NCI-H1105 (cell line): Measurements from ENCODE around the gene GATAD2A.

Source experiments
- DNase-seq: peaks from one replicate; lab custom pipeline; 2025; lab: John Stamatoyannopoulos, UW

The GATAD2A gene

DNA sequence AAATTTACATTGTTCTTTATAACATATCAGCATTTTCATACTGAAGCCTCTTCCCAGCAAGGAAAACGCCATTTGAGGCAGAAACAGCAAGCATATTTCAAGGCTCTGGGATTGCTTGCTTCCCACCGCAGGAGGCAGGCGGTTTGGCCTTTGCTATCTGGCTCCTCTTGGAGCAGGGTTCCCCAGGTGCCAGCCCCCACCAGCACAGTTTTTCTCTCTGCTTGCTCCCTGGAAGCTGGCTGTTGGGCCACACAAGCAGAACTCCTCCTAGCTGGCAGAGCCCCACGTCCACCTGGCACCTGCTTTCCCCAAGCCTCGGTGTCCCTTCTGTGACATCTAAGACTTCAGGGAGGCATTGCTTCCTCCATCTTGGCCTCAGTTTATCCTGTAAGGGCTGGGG, 16.7 kb downstream of the GATAD2A start:
- DNase-seq: no peak

GRCh38 chr19:19423322-19423721, 17.8 kb downstream of the GATAD2A start:
- no peak for DNase-seq

GRCh38 chr19:19425170-19425875, 19.8 kb downstream of the GATAD2A start:
- no peak for DNase-seq

DNA sequence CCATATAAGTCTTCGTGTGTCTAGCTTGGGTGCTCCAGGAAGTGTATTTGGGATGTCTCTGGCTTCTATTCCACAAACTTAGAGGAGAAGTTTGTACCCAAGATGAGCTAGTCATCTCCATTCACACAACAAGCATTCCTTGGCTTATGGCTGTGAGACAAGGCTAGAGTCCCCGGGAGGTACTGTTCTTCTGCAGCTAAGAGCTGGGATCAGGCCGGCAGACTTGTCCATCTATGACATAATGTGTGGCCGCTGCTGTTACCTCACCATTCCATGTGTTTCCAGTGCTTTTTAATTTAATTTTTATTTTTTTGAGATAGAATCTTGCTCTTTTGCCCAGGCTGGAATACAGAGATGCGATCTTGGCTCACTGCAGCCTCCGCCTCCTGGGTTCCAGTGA, 20.7 kb downstream of the GATAD2A start:
- DNase-seq: no peak

GRCh38 chr19:19426799-19427198, 21.3 kb downstream of the GATAD2A start:
- no peak for DNase-seq

DNA sequence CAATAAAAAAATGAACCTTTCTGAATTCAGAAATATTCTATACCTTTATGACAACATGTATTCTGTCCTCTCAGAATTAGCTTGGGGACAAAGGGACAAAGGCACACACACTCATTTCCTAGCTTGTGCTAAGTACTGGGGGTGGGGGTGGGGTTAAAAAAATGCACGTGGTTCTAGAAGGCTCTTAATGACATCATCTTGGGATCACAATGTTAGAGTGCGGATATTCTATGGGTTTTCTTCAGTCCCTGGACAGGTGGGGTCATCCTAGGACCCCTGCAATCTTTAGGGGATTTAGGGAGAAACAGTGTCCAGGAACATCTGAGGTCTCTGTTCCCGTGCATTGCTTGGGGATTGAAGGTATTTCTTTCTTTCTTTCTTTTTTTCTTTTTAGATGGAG, 21.8 kb downstream of the GATAD2A start:
- DNase-seq: no peak

DNA sequence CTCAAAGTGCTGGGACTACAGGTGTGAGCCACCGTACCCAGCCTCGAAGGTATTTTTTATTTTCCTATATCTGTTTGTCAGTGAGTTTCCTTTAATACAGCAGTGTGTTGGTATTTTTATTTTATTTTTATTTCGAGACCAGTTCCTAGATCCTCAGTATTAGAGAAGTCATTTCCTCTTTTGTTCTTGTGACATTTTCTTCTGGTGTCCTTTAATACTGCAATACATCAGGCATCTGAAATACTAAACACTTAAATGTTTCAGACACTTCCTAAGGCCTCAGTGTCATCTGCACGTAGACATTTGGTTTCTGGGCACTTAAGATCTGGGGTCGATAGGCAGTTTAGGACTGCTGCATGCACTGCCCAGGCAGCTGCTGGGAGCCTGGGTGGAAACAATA, 22.5 kb downstream of the GATAD2A start:
- DNase-seq: no peak

GRCh38 chr19:19428746-19429145, 23.3 kb downstream of the GATAD2A start:
- DNase-seq: no peak

DNA sequence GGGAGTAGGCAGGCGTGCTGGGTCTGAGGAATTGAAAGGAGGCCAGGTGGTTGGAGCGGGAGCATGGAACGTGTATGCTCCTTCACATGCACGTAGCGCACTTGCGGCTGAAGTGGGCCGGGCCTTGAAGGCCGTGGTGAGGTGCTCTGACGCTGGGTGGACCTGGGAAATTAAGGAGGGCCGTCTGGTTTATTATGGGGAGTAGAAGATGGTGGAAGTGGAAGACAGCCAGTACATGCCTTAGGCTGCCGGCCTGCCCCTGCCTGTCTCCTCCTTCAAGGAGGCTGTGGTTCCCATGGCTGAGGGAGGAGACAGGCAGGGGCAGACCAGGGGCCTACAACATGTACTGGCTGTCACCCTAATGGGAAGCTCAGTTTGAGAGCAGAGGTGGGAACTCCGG, 23.9 kb downstream of the GATAD2A start:
- no peak for DNase-seq

DNA sequence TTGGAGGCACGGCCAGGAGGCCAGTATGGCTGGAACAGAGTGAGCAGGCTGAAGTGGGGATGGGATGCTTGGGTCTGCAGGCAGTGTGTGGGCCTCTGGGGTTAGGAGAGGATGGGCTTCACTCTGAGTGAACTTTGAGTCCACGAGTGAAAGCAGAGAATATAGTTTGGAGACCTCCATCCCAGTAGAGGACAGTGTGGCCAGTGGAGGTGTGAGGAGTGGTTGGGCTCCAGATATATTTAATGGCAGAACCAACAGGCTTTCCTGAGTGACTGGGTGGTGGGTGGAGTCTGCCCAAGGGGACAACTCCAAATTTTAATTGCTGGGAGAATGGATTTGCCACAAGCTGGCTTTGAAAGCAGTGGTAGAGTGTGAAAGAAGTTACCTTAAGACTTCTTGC, 27.3 kb downstream of the GATAD2A start:
- DNase-seq: no peak

DNA sequence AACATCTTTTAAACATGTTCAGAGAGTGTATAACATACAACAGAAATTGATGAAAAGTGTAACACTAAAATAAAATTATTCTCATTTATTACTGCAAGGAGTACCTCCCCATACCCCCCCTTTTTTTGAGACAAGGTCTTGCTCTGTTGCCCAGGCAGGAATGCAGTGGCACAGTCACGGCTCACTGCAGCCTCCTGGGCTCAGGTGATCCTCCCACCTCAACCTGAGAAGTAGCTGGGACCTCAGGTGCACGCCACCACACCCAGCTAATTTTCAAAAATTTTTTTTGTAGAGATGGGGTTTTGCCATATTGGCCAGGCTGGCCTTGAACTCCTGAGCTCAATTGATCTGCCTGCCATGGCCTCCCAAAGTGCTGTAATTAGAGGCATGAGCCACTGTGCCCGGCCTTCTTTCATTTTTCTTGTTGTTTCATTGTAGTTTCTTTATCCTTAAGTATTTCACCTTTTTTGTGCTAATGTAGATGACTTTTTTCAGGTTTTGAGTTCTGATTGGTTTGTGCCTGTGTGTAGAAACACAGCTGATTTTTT, 28.3 kb downstream of the GATAD2A start:
- DNase-seq: no peak

DNA sequence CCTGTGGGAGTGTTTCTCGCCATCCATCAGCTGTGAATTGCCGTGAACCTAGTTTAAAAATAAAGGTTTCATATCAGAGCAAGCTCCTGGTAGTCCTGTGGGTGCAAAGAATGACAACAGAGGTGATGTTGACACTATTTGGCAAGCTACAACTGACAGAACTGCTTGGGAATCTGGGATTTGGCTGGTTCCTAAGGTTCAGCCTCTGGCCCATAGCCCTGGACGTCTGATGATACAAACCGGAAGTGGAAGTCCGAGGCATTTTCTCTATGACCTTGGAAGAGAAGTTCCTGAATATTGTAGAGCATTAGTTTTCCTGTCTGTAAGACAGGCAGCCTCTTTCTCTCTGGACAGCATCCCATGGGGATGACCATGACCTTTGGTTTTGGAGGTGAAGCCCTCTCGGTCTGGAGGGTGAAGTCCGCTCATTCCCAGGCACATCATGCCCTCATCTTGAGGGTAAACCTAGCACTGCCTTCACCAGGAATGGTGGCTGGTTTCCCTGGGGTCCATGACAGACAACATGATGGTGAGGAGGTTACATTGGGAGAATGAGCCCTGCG, 29.1 kb downstream of the GATAD2A start:
- DNase-seq: no peak

GRCh38 chr19:19436137-19436691, 30.7 kb downstream of the GATAD2A start:
- DNase-seq: no peak

DNA sequence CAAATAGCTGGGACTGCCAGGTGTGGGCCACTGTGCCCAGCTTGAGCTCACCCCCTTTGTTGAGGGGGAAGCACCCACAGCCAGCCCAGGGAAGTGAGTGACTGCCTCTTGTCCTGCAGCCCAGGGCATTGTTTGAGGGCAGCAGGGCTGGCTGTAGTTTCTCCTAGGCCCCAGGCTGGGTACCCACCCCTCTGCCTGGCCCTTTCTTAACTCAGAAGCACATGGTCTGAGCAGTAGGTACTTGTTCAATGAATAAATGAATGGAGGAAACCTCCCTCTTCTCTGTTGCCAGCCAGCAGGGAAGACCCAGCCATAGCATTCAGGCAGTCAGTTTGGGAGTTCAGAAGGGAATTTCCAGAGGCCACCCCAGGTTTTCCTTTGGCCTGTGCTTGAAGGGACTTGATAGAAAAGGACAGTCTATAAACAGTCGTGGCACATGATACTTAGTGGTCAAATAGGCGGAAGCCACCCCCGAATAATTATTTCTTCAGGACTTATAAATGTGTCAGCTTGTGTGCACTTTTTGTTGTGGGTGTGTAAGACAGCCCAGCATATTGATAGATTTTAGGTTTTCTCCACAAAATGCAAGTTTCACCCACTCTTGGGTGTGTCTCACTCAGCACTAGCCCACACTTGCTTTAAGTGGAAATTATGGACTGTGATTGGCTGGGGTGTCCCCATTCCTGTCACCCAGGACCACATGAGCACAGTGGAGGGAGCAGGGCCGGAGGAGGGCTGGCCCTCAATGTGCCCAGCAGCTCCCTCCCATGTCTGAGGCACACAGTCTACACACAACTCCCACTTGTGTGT, 33.1 kb downstream of the GATAD2A start:
- no peak for DNase-seq

DNA sequence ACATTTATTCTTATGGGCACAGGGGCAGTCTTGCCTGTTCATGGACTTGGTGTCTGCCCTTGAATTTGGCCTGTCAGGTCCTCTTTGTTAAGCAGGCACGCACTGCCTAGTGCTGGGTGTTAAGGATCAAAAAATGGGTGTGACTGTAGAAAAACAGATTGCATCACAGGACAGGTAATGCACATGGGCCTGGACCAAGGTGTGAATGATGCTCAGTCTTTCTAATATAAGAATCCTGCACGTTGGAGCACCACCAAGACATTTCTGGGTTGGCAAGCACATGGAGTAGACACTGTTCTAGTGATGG, 33.7 kb downstream of the GATAD2A start:
- no peak for DNase-seq

DNA sequence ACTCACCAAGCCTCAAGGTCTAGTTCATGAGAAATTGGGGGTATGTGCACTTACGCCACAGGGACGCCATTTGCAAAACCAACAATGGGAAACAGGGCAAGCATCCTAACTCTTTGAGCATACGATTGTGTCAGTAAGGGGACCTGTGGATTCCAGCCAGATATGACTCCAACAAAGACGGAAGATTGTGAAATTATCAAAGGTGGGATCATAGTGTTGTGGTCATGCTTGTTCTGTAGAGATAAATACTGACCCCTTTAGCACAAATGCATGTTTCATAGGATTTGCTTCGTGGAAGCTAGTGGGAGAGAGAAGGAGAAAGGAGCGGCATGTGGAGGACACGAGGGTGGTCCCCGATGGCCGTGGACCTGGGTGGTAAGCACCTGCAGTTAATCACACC, 37.8 kb downstream of the GATAD2A start:
- DNase-seq: no peak

DNA sequence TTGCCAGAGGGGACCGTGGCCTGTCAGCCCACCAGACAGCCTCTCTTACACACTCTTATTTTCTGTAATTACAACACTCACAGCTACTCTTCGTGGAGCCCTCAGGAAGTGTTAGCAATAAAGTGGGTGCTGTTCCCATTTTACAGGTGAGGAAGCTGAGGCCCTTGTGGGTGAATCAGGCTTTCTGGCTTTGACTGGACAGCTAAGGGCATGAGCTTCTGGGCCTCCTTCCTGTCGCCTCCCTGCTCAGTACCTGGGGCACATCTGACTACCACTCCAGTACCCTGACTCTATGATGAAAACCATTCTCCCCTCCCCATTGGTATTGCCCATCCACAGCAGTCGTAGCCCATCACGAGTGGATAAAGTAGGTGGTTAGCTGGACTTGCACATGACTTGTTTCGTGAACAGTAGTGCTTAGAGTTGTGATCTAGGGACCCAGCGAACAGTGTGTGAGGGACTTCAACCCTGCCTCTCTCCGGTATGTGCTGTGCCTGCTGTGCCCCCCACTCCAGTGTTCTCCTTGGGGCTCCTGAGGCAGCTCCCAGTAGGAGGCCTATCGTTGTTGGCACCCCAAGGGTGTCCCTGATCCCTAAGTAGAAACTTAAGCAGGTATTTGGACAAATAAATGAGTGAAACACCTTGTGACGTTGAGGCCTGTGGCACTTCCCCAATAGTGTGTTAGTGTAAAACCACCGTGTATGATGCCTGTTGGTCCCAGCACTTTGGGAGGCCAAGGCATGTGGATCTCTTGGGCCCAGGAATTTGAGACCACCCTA, 38.6 kb downstream of the GATAD2A start:
- no peak for DNase-seq

DNA sequence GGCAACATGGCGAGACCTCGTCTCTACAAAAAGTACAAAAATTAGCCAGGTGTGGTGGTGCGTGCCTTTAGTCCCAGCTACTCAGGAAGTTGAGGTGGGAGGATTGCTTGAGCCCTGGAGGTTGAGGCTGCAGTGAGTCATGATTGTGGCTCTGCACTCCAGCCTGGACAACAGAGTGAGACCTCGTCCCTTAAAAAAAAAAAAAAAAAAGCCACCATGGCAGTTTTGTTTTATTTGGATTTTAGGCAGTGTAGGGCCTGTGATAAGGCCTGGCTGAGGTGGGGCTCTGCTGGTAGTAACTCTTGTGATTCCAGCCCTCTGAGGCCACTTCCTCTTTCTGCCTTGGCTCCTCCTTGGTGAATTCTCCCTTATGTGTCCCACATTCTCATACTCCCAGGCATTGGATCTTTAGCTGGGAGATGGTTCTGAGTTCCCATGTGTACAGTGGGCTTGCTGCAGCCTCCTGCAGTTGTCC, 39.2 kb downstream of the GATAD2A start:
- DNase-seq: no peak

- DNase-seq: no peak
These were observed 39.8 kb downstream of the GATAD2A start for GRCh38 chr19:19445288-19445687.

GRCh38 chr19:19445911-19446361, 40.5 kb downstream of the GATAD2A start:
- no peak for DNase-seq

GRCh38 chr19:19446655-19447437, 41.4 kb downstream of the GATAD2A start:
- no peak for DNase-seq
